B cell (primary cell): ENCODE results near the gene ACOX2. TPM values are rescaled to one million over a fixed set of nuclear protein-coding genes. Genes with fewer than 3 reads are reported as not detected.

Experiments
- ATAC-seq: fragments of 200-7000 bp; cut with Tn5 transposase; one replicate; pipeline ENCODE4 v1.10.0; 2021; ENCODE audit warnings: low read depth, mild to moderate bottlenecking, moderate number of reproducible peaks, moderate library complexity
- CTCF ChIA-PET: fragments of 350-600 bp; sonication (Branson Sonifier 250); formaldehyde crosslinking; loops from one replicate; lab custom pipeline; 2021; ENCODE audit warnings: antibody characterized with exemption, inconsistent platforms; lab: Charles Lee
- POLR2A ChIA-PET: fragments of 350-600 bp; sonication (Branson Sonifier 250); formaldehyde crosslinking; loops from one replicate; lab custom pipeline; 2021; ENCODE audit warnings: antibody characterized with exemption; lab: Charles Lee
- DNase-seq: peaks from one replicate; pipeline ENCODE4 v3.0.0; 2013
- H2AFZ ChIP-seq: 2 replicates; pipeline ENCODE4 v1.6.1; 2012; ENCODE audit warnings: mild to moderate bottlenecking, low read depth, low read length; ENCODE audit not compliant: insufficient read depth, poor library complexity, severe bottlenecking
- H3K27ac ChIP-seq, 2 donors: 1 replicate in 1 of 2; 2 replicates in 1 of 2; pipeline ENCODE4 v1.5.1; 2012 to 2013; ENCODE audit warnings: low read length in 2 of 2, mild to moderate bottlenecking in 2 of 2, moderate library complexity in 1 of 2
- H3K27me3 ChIP-seq, 4 experiments: fragments of 200-600 bp in 1 of 4; sonication (generic) in 1 of 4; replicated peaks in 1 of 4; 1 replicate in 2 of 4; 2 replicates in 2 of 4; pipeline versions ENCODE4 v1.6.1 to v1.7.0; 2013 to 2016; ENCODE audit warnings: low read length in 3 of 4, mild to moderate bottlenecking in 2 of 4, mixed read lengths in 1 of 4, moderate library complexity in 1 of 4; ENCODE audit not compliant: insufficient read depth in 4 of 4, control insufficient read depth in 3 of 4; ENCODE audit errors: control extremely low read depth in 1 of 4
- H3K36me3 ChIP-seq, 2 experiments: replicated peaks in 1 of 2; 1 replicate in 1 of 2; 2 replicates in 1 of 2; pipeline versions ENCODE4 v1.6.1 to v1.7.1; 2013; ENCODE audit warnings: low read length in 1 of 2; ENCODE audit not compliant: insufficient read depth in 2 of 2, control insufficient read depth in 1 of 2; ENCODE audit errors: control extremely low read depth in 1 of 2, extremely low read depth in 1 of 2
- H3K4me1 ChIP-seq, 2 donors: fragments of 200-600 bp in 1 of 2; sonication (generic) in 1 of 2; 1 replicate in 1 of 2; 2 replicates in 1 of 2; pipeline versions ENCODE4 v1.5.1 to v1.6.1; 2013 to 2017; ENCODE audit warnings: low read length in 2 of 2; ENCODE audit not compliant: control insufficient read depth in 2 of 2, insufficient read depth in 2 of 2
- H3K4me2 ChIP-seq: replicated peaks from 2 replicates; pipeline ENCODE3; 2012; ENCODE audit warnings: mild to moderate bottlenecking, low read depth, low read length; ENCODE audit not compliant: poor library complexity, severe bottlenecking
- H3K4me3 ChIP-seq, 5 experiments: fragments of 200-600 bp in 1 of 5; sonication (generic) in 1 of 5; 1 replicate in 3 of 5; 2 replicates in 2 of 5; pipeline versions ENCODE4 v1.5.1 to v1.7.0; 2011 to 2016; ENCODE audit warnings: low read length in 4 of 5, mild to moderate bottlenecking in 4 of 5, low read depth in 2 of 5, control low read depth in 1 of 5, moderate library complexity in 1 of 5; ENCODE audit not compliant: insufficient read depth in 1 of 5; ENCODE audit errors: control extremely low read depth in 1 of 5, extremely low read depth in 1 of 5
- H3K79me2 ChIP-seq: fragments of 200-600 bp; sonication (generic); one replicate; pipeline ENCODE4 v1.6.0; 2016; ENCODE audit warnings: low read length; ENCODE audit not compliant: control insufficient read depth, insufficient read depth
- H3K9ac ChIP-seq: fragments of 200-600 bp; sonication (generic); 2 replicates; pipeline ENCODE4 v1.6.1; 2017; ENCODE audit warnings: mild to moderate bottlenecking, low read length, moderate library complexity
- H3K9me3 ChIP-seq, 3 donors: one replicate each; pipeline versions ENCODE4 v1.6.1 to v1.7.1; 2013; ENCODE audit warnings: low read length in 2 of 3; ENCODE audit not compliant: control insufficient read depth in 2 of 3, insufficient read depth in 1 of 3; ENCODE audit errors: control extremely low read depth in 1 of 3
- H4K20me1 ChIP-seq: 2 replicates; pipeline ENCODE4 v1.6.0; 2012; ENCODE audit warnings: mild to moderate bottlenecking, low read length; ENCODE audit not compliant: insufficient read depth, control insufficient read depth, poor library complexity, severe bottlenecking
- H3K27ac Mint-ChIP-seq: one replicate; pipeline ENCODE4 v1.8.0; 2021; ENCODE audit warnings: mixed read lengths
- H3K27me3 Mint-ChIP-seq: one replicate; pipeline ENCODE4 v1.8.0; 2021; ENCODE audit warnings: mixed read lengths
- H3K4me1 Mint-ChIP-seq: one replicate; pipeline ENCODE4 v1.8.0; 2021; ENCODE audit warnings: mixed read lengths
- H3K4me3 Mint-ChIP-seq: one replicate; pipeline ENCODE4 v1.8.0; 2021; ENCODE audit warnings: mixed read lengths
- H3K9me3 Mint-ChIP-seq: one replicate; pipeline ENCODE4 v1.8.0; 2022; ENCODE audit warnings: mixed read lengths; ENCODE audit not compliant: insufficient read depth
- EZH2 ChIP-seq: IDR thresholded peaks from 2 replicates; pipeline ENCODE4 v1.6.1; 2012; ENCODE audit warnings: borderline replicate concordance, low read depth, mild to moderate bottlenecking, moderate library complexity, low read length; ENCODE audit not compliant: insufficient read depth, poor library complexity, severe bottlenecking
- WGBS: methylation state at CpG from one replicate; pipeline ENCODE4 v1.1.5; 2013; ENCODE audit warnings: missing lambda C conversion rate; ENCODE audit not compliant: insufficient coverage; 5-methylcytosine and 5-hydroxymethylcytosine counted together
- intact Hi-C: fragments of 100-400 bp; cut with micrococcal nuclease; formaldehyde crosslinking; loops from one replicate; pipeline ENCODE4 v1.10.0; 2022
- polyA plus RNA-seq: library from polyadenylated mRNA; depleted of rRNA; stranded (reverse); fragments of >200 nt; gene quantifications from 2 replicates; pipeline ENCODE4 v1.2.3, GENCODE V29; 2012
- total RNA-seq, 2 donors: library from RNA; stranded (reverse); fragments of 120-200 nt in 1 of 2; gene quantifications; 1 replicate in 1 of 2; 2 replicates in 1 of 2; pipeline versions ENCODE4 v1.2.3 to v1.2.4, GENCODE V29; 2013 to 2022
- TF ChIP-seq, protein P1 (sequence below): fragments of 200-600 bp; IDR thresholded peaks from one replicate; pipeline ENCODE4 v1.8.0; 2022; ENCODE audit warnings: antibody characterized with exemption, mild to moderate bottlenecking

The ACOX2 gene
- total and polyA plus RNA-seq, 2 donors (not counting 1 experiment from before 2014, with no cell fraction given): not detected

DNA sequence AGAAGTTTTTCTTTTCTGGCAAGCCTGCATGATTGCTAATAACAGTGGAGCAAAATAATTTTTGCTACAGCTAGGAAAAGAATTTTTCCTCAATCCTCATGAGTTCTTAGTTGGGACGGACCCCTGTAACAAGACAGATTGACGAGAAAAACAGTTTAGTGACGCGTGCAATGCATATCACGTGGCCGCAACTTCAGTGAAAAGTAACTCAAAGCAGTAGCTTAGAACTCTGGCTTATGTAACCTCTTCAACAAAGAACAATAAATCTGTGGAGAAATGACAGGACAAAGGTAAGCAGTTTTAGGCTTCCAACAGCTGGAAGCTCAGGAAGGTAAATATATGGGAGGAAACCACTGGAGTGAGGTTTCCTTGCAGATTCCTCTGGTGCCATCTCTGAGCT lies 20.5 kb upstream of the ACOX2 start:
- POLR2A ChIA-PET: no interaction called here
- DNase-seq (no peak), ATAC-seq (no peak)
- no peak overlapping the region for H2AFZ ChIP-seq
- H3K4me1 ChIP-seq: no peaks in the 10 kb centered on the region
- no peaks in the 10 kb centered on the region for H3K4me1 Mint-ChIP-seq
- no peaks in the 10 kb centered on the region for H3K9me3 Mint-ChIP-seq
- peaks cover 0 to 4% (median 0%) of the 10 kb centered on the region in 3 donors for H3K9me3 ChIP-seq
- no peak for TF ChIP-seq EZH2
- TF ChIP-seq, protein P1, sequence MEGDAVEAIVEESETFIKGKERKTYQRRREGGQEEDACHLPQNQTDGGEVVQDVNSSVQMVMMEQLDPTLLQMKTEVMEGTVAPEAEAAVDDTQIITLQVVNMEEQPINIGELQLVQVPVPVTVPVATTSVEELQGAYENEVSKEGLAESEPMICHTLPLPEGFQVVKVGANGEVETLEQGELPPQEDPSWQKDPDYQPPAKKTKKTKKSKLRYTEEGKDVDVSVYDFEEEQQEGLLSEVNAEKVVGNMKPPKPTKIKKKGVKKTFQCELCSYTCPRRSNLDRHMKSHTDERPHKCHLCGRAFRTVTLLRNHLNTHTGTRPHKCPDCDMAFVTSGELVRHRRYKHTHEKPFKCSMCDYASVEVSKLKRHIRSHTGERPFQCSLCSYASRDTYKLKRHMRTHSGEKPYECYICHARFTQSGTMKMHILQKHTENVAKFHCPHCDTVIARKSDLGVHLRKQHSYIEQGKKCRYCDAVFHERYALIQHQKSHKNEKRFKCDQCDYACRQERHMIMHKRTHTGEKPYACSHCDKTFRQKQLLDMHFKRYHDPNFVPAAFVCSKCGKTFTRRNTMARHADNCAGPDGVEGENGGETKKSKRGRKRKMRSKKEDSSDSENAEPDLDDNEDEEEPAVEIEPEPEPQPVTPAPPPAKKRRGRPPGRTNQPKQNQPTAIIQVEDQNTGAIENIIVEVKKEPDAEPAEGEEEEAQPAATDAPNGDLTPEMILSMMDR: no peak
- H3K27me3 ChIP-seq: peaks cover 0 to 7% (median 0%) of the 10 kb centered on the region in 4 experiments
- no peak overlapping the region for H3K27ac Mint-ChIP-seq
- H3K4me2 ChIP-seq: no peak overlapping the region
- no peak overlapping the region for H3K9ac ChIP-seq
- no peaks in the 10 kb centered on the region for H3K79me2 ChIP-seq
- no peak overlapping the region for H3K27ac ChIP-seq
- H4K20me1 ChIP-seq: no peaks in the 10 kb centered on the region
- H3K4me3 ChIP-seq: no peak overlapping the region
- no CpG with 5 or more reads among the region's 6 CpGs for WGBS
- no peak overlapping the region for H3K4me3 Mint-ChIP-seq
- H3K27me3 Mint-ChIP-seq: peaks cover 25% of the 10 kb centered on the region
- H3K36me3 ChIP-seq: no peaks in the 10 kb centered on the region
- CTCF ChIA-PET: interaction anchor here (2.0 kb wide), 1 partner anchor 73 kb away, joined by 6 read pairs; no protein-coding TSS in a partner anchor
- intact Hi-C loops: no loop called here

- Mint-ChIP-seq H3K27ac (no peak overlapping the region), H3K27me3 (peaks cover 25% of the 10 kb centered on the region), H3K9me3 (no peaks in the 10 kb centered on the region), H3K4me1 (no peaks in the 10 kb centered on the region), H3K4me3 (no peak overlapping the region)
- Histone ChIP-seq H4K20me1 (no peaks in the 10 kb centered on the region), H2AFZ (no peak overlapping the region), H3K4me2 (no peak overlapping the region), H3K9me3 (peaks cover 0 to 6% (median 0%) of the 10 kb centered on the region in 3 donors), H3K9ac (no peak overlapping the region), H3K36me3 (no peaks in the 10 kb centered on the region), H3K27me3 (peaks cover 0 to 7% (median 0%) of the 10 kb centered on the region in 4 experiments), H3K79me2 (no peaks in the 10 kb centered on the region), H3K27ac (no peak overlapping the region), H3K4me3 (no peak overlapping the region), H3K4me1 (no peaks in the 10 kb centered on the region)
- WGBS: 67% methylated on average over 5 of the region's 6 CpGs
- DNase-seq: no peak
- intact Hi-C loops: no loop called here
- ATAC-seq: no peak
- TF ChIP-seq EZH2: no peak
- TF ChIP-seq, protein P1: no peak
- POLR2A ChIA-PET: no interaction called here
- CTCF ChIA-PET: interaction anchor here (2.0 kb wide), 1 partner anchor 74 kb away, joined by 6 read pairs; no protein-coding TSS in a partner anchor
Observed at GRCh38 chr3:58556761-58557221, 19.8 kb upstream of the ACOX2 start.
